Smooth muscle cell (in vitro differentiated cells): ENCODE results near the gene CALHM5. TPM values are rescaled to one million over a fixed set of nuclear protein-coding genes. Genes with fewer than 3 reads are reported as not detected.

ENCODE experiments used
- DNase-seq: peaks from one replicate; lab custom pipeline; 2025; ENCODE audit not compliant: unreplicated experiment; lab: John Stamatoyannopoulos, UW
- H2AFZ ChIP-seq: fragments of 200-600 bp; sonication (generic); 2 replicates; pipeline ENCODE4 v1.6.0; 2016; ENCODE audit warnings: antibody characterized with exemption, low read depth, mild to moderate bottlenecking
- H3F3A ChIP-seq: fragments of 200-600 bp; sonication (generic); 2 replicates; pipeline ENCODE4 v1.6.0; 2017; ENCODE audit warnings: antibody characterized with exemption, low read depth
- H3K27ac ChIP-seq: fragments of 200-600 bp; sonication (generic); 2 replicates; pipeline ENCODE4 v1.5.1; 2016; ENCODE audit warnings: low read depth, mild to moderate bottlenecking
- H3K27me3 ChIP-seq: fragments of 200-600 bp; sonication (generic); 2 replicates; pipeline ENCODE4 v1.6.1; 2016; ENCODE audit warnings: low read depth, mild to moderate bottlenecking
- H3K36me3 ChIP-seq: fragments of 200-600 bp; sonication (generic); 2 replicates; pipeline ENCODE4 v1.5.1; 2016; ENCODE audit warnings: low read depth
- H3K4me1 ChIP-seq: fragments of 200-600 bp; sonication (generic); 2 replicates; pipeline ENCODE4 v1.5.1; 2016; ENCODE audit warnings: low read depth
- H3K4me2 ChIP-seq: fragments of 200-600 bp; sonication (generic); 2 replicates; pipeline ENCODE4 v1.6.0; 2016; ENCODE audit warnings: mild to moderate bottlenecking
- H3K4me3 ChIP-seq: fragments of 200-600 bp; sonication (generic); 2 replicates; pipeline ENCODE4 v1.5.1; 2016; ENCODE audit warnings: mild to moderate bottlenecking
- H3K79me2 ChIP-seq: fragments of 200-600 bp; sonication (generic); 2 replicates; pipeline ENCODE4 v1.6.0; 2016; ENCODE audit warnings: low read depth, mild to moderate bottlenecking
- H3K9ac ChIP-seq: fragments of 200-600 bp; sonication (generic); 2 replicates; pipeline ENCODE4 v1.6.0; 2016; ENCODE audit warnings: low read depth
- H3K9me3 ChIP-seq: fragments of 200-600 bp; sonication (generic); replicated peaks from 2 replicates; pipeline ENCODE4 v1.5.1; 2016; ENCODE audit warnings: low read depth
- H4K20me1 ChIP-seq: fragments of 200-600 bp; sonication (generic); 2 replicates; pipeline ENCODE4 v1.6.0; 2016; ENCODE audit warnings: low read depth
- CTCF ChIP-seq: fragments of 200-600 bp; sonication (generic); IDR thresholded peaks from 2 replicates; pipeline ENCODE4 v1.5.1; 2017; ENCODE audit warnings: borderline replicate concordance, mild to moderate bottlenecking, antibody characterized with exemption; ENCODE audit not compliant: insufficient read depth, poor library complexity, severe bottlenecking
- WGBS: methylation state at CpG from one replicate; pipeline ENCODE4 v1.1.7; 2016; ENCODE audit warnings: low lambda C conversion rate; 5-methylcytosine and 5-hydroxymethylcytosine counted together
- polyA plus RNA-seq: library from polyadenylated mRNA; unstranded; fragments of >200 nt; fragmentation: Nextera tagmentation; extraction: Ambion mirVana; gene quantifications from 2 replicates; pipeline ENCODE4 v1.2.1, GENCODE V29; 2016
- total RNA-seq: library from RNA; depleted of rRNA; stranded (reverse); fragments of >200 nt; gene quantifications from 2 replicates; pipeline ENCODE4 v1.2.3, GENCODE V29; 2014

Gene CALHM5
- total and polyA plus RNA-seq, 2 experiments from 2014 or later: 1.9 to 3.9 TPM

- Histone ChIP-seq H3K4me2 (no peak overlapping the region), H3K27me3 (peaks cover 31% of the 10 kb centered on the region), H3K36me3 (no peaks in the 10 kb centered on the region), H3K79me2 (no peaks in the 10 kb centered on the region), H3F3A (no peaks in the 10 kb centered on the region), H2AFZ (no peak overlapping the region), H3K4me1 (peaks cover 3% of the 10 kb centered on the region), H3K27ac (no peak overlapping the region), H3K9ac (no peak overlapping the region), H3K4me3 (no peak overlapping the region), H4K20me1 (no peaks in the 10 kb centered on the region), H3K9me3 (no peaks in the 10 kb centered on the region)
- 88% methylated on average over 5 of the region's 5 CpGs for WGBS
- no peak for TF ChIP-seq CTCF
- no peak for DNase-seq
Observed at GRCh38 chr6:116465246-116465645, 46.2 kb upstream of the CALHM5 start.

- H3K9me3 ChIP-seq: no peaks in the 10 kb centered on the region
- H3K4me2 ChIP-seq: no peak overlapping the region
- H3K79me2 ChIP-seq: no peaks in the 10 kb centered on the region
- H4K20me1 ChIP-seq: no peaks in the 10 kb centered on the region
- 100% methylated on average over 1 of the region's 1 CpG for WGBS
- no peaks in the 10 kb centered on the region for H3K36me3 ChIP-seq
- H3K4me3 ChIP-seq: no peak overlapping the region
- H3K4me1 ChIP-seq: no peaks in the 10 kb centered on the region
- H3F3A ChIP-seq: no peaks in the 10 kb centered on the region
- TF ChIP-seq CTCF: no peak
- DNase-seq: no peak
- no peak overlapping the region for H3K9ac ChIP-seq
- no peak overlapping the region for H3K27ac ChIP-seq
- H2AFZ ChIP-seq: no peak overlapping the region
- H3K27me3 ChIP-seq: peaks cover 23% of the 10 kb centered on the region
Observed at GRCh38 chr6:116467096-116467495, 44.3 kb upstream of the CALHM5 start.

- Histone ChIP-seq H3K36me3 (no peaks in the 10 kb centered on the region), H3K27me3 (peaks cover 21% of the 10 kb centered on the region), H3K9ac (no peak overlapping the region), H3K4me1 (no peaks in the 10 kb centered on the region), H3K4me3 (no peak overlapping the region), H3K27ac (no peak overlapping the region), H3K79me2 (no peaks in the 10 kb centered on the region), H3K4me2 (no peak overlapping the region), H3K9me3 (no peaks in the 10 kb centered on the region), H3F3A (no peaks in the 10 kb centered on the region), H2AFZ (no peak overlapping the region), H4K20me1 (no peaks in the 10 kb centered on the region)
- no peak for DNase-seq
- no peak for TF ChIP-seq CTCF
Observed at GRCh38 chr6:116467514-116467913, 43.9 kb upstream of the CALHM5 start.

- H3K36me3 ChIP-seq: no peaks in the 10 kb centered on the region
- no peak for DNase-seq
- no peaks in the 10 kb centered on the region for H4K20me1 ChIP-seq
- no peak overlapping the region for H3K27ac ChIP-seq
- H3K4me1 ChIP-seq: no peaks in the 10 kb centered on the region
- H3F3A ChIP-seq: no peaks in the 10 kb centered on the region
- H3K9me3 ChIP-seq: no peaks in the 10 kb centered on the region
- no peaks in the 10 kb centered on the region for H3K79me2 ChIP-seq
- H2AFZ ChIP-seq: no peak overlapping the region
- TF ChIP-seq CTCF: no peak
- 87% methylated on average over 1 of the region's 1 CpG for WGBS
- H3K4me3 ChIP-seq: no peak overlapping the region
- no peak overlapping the region for H3K9ac ChIP-seq
- no peak overlapping the region for H3K4me2 ChIP-seq
- peaks cover 13% of the 10 kb centered on the region for H3K27me3 ChIP-seq
Observed at GRCh38 chr6:116468293-116468692, 43.1 kb upstream of the CALHM5 start.
